B cell (primary cell): ENCODE results near the gene CDH12.

Experiments
- EZH2 ChIP-seq: IDR thresholded peaks from 2 replicates; pipeline ENCODE4 v1.6.1; 2012; ENCODE audit warnings: borderline replicate concordance, low read depth, mild to moderate bottlenecking, moderate library complexity, low read length; ENCODE audit not compliant: insufficient read depth, poor library complexity, severe bottlenecking
- TF ChIP-seq, protein P1 (sequence below): fragments of 200-600 bp; IDR thresholded peaks from one replicate; pipeline ENCODE4 v1.8.0; 2022; ENCODE audit warnings: antibody characterized with exemption, mild to moderate bottlenecking

DNA sequence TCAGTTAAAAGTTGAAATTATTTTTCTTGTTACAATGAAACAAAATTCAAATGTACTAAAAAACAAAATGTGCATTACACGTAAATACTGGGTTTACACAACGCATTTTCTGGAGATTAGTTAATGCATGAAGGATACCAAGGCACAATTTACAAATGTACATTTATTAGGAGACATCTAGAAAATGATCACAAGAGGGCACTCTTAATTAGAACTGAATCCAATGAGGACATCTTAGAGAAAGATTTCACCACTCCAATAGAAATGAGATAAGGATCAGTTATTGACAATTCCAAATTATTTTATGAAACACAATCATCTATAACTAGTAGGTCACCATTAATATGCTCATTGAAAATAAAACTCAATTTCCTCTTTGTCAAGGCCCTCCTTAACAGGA lies 36.6 kb upstream of the CDH12 start:
- TF ChIP-seq, protein P1, sequence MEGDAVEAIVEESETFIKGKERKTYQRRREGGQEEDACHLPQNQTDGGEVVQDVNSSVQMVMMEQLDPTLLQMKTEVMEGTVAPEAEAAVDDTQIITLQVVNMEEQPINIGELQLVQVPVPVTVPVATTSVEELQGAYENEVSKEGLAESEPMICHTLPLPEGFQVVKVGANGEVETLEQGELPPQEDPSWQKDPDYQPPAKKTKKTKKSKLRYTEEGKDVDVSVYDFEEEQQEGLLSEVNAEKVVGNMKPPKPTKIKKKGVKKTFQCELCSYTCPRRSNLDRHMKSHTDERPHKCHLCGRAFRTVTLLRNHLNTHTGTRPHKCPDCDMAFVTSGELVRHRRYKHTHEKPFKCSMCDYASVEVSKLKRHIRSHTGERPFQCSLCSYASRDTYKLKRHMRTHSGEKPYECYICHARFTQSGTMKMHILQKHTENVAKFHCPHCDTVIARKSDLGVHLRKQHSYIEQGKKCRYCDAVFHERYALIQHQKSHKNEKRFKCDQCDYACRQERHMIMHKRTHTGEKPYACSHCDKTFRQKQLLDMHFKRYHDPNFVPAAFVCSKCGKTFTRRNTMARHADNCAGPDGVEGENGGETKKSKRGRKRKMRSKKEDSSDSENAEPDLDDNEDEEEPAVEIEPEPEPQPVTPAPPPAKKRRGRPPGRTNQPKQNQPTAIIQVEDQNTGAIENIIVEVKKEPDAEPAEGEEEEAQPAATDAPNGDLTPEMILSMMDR, result no peak
- TF ChIP-seq EZH2, result no peak
